ENCODE results near the gene SLCO4A1.

DNA sequence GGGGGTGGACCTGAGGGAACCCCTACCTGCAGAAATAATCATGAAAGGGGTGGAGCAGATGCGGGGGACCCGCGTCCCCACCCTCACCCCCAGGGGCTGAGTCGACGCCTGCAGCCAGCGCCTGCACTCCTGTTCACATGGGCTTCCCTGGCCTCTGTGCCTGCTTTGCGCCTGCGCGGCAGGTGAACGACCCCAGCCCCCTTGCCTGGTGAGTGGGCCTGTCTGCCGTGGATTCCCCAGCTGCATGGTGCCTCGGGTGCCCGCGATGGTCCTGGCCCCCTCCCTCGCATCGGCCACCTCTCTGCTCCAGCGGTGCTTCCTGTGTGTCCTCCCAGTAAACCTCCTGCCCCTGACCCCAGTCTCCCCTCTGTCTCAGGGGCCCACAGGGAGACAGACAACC, 47.6 kb downstream of the SLCO4A1 start:
- no peak for TF ChIP-seq CTCF (IDR thresholded peaks at IDR 0.05; ENCODE audit: extremely low read depth in 1 of 2, insufficient read depth in 1 of 2, low read depth in 1 of 2, low read length in 2 of 2)
- TF ChIP-seq POLR2A (IDR thresholded peaks at IDR 0.05; ENCODE audit: low read depth, low read length): no peak
- no peak for TF ChIP-seq MAX (IDR thresholded peaks at IDR 0.05; ENCODE audit: insufficient read depth, insufficient read length)
- no peak for TF ChIP-seq EZH2 (IDR thresholded peaks at IDR 0.05; ENCODE audit: borderline replicate concordance, low read depth, low read length, severe bottlenecking)
